HG02884 (cell line): ENCODE results near the gene AP4B1.
"Not testable (repeated sequence)": the region's sequence is repeated elsewhere in the genome, so short reads cannot be mapped to it uniquely, and the experiment has no call there.

Experiments
- ATAC-seq: cut with Tn5 transposase; IDR thresholded peaks from one replicate; pipeline ENCODE4 v1.9.1; 2021; ENCODE audit warnings: mild to moderate bottlenecking, moderate library complexity; ENCODE audit not compliant: unreplicated experiment

Gene AP4B1

GRCh38 chr1:113904674-113905434 lies at the start of gene AP4B1, which contains the start of gene DCLRE1B:
AP4B1 (minus strand) TSS chr1:113904799; CDS start chr1:113904717, 82 bp downstream.
DCLRE1B (plus strand) TSS chr1:113905326; CDS start chr1:113905587, 261 bp downstream.
- peak; percentile 93 for ATAC-seq

- ATAC-seq, result no peak
Observed at GRCh38 chr1:113951719-113952118, 47.1 kb upstream of the AP4B1 start.

GRCh38 chr1:113950908-113951307 lies 46.3 kb upstream of the AP4B1 start:
- no peak for ATAC-seq

GRCh38 chr1:113949007-113949406 lies 44.4 kb upstream of the AP4B1 start:
- no peak for ATAC-seq

- not testable (repeated sequence) for ATAC-seq
Observed at GRCh38 chr1:113948151-113948550, 43.6 kb upstream of the AP4B1 start.

- ATAC-seq, result no peak
Observed at GRCh38 chr1:113947388-113948107, 42.9 kb upstream of the AP4B1 start.

- no peak for ATAC-seq
Observed at GRCh38 chr1:113946678-113947387, 42.2 kb upstream of the AP4B1 start.

- ATAC-seq, result no peak
Observed at GRCh38 chr1:113946112-113946511, 41.5 kb upstream of the AP4B1 start.

GRCh38 chr1:113945329-113945728 lies 40.7 kb upstream of the AP4B1 start:
- no peak for ATAC-seq

- no peak for ATAC-seq
Observed at GRCh38 chr1:113943028-113943811, 38.6 kb upstream of the AP4B1 start.

GRCh38 chr1:113942527-113942926 lies 37.9 kb upstream of the AP4B1 start:
- ATAC-seq, result no peak

- no peak for ATAC-seq
Observed at GRCh38 chr1:113941245-113941559, 36.6 kb upstream of the AP4B1 start.

GRCh38 chr1:113940365-113941244 lies 36.0 kb upstream of the AP4B1 start:
- peak; percentile 65 for ATAC-seq

GRCh38 chr1:113938192-113938591 lies 33.6 kb upstream of the AP4B1 start:
- no peak for ATAC-seq

- no peak for ATAC-seq
Observed at GRCh38 chr1:113937146-113937545, 32.5 kb upstream of the AP4B1 start.

- no peak for ATAC-seq
Observed at GRCh38 chr1:113935970-113936369, 31.4 kb upstream of the AP4B1 start.

- ATAC-seq, result no peak
Observed at GRCh38 chr1:113935176-113935575, 30.6 kb upstream of the AP4B1 start.

GRCh38 chr1:113934511-113935055 lies 30.0 kb upstream of the AP4B1 start:
- no peak for ATAC-seq

- no peak for ATAC-seq
Observed at GRCh38 chr1:113934006-113934405, 29.4 kb upstream of the AP4B1 start.

GRCh38 chr1:113931451-113931851 lies 26.9 kb upstream of the AP4B1 start:
- no peak for ATAC-seq
